NCI-H146 treated with DMSO at 0.1 percent for 48 hours (cell line): ENCODE results near the gene CLEC16A.

Source experiments
- DNase-seq: peaks from one replicate; lab custom pipeline; 2025; ENCODE audit not compliant: unreplicated experiment; lab: John Stamatoyannopoulos, UW

CLEC16A gene

GRCh38 chr16:11011326-11011725 is 67.0 kb downstream of the CLEC16A start:
- no peak for DNase-seq

DNA sequence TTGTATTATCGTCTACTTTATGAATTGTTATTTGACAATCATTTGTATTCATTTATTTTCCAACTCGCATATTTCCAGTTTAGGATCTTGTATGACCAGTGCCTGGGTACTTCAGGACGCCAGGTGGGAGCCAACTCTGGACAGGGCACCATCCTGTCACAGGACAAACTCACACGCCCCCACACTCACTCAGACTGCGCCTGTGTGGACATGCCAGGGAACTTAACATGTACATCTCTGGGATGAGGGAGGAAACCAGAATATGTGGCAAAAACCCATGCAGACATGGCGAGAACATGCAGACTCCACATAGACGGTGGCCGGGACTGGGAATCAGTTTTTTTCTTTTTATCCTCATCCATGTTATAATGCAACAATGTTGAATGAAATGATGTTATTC is 68.5 kb downstream of the CLEC16A start:
- no peak for DNase-seq

DNA sequence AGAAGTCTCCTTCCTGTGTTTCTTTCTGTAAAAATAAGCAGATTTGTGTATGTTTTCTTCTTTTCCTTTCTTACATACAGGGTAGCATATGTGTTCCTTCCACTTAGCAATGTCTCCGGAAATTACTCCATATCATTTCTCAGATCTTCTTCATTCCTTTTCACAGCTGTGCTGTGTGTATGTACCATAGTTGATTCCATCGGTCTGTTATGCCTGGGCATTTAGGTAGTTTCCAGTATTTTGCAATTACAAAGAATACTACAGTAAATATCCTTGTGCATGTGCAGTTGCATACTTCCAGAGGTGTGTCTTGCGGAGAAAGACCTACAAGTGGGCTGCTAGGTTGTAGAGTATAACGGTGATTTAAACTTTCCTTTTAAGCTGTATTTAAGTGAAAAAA is 69.8 kb downstream of the CLEC16A start:
- no peak for DNase-seq

DNA sequence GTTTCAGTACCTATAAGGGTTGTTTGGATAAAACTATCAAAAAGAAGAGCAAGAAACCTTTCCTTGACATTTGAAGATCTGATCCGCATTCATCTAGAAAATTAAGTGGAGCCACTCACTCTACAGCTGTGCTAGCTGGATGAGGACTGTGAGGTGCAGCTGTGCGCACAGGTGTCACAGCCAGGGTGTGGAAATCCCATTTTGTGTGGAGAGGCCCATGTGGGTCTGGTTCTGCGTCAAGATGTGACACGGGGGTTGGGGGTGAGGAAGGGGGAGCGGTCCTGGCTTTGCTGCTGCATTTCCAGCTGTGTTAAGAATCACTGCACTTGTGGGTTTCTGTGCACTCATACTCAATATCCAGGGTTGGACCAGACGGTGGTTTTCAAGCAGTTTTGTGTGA is 70.7 kb downstream of the CLEC16A start:
- DNase-seq, result no peak

DNA sequence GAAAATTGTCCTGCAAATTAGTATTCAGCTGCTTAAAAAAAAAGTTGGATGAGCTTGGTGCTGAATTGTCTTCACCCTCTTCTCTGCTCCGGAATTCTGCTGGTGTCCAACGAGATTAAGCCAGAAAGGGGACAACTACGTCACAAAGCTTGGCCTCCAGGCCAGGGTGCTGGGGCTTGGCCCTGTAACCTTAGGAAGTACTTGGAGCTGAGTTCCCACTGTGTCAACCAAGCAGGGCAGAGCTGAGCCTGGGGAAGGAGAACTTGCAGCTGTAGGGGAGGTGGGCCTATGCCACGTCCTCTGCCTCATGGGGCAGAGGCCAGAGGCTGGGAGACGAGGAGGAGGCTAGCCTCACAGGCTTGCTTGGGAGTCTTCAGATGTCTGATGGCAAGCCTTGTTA is 71.2 kb downstream of the CLEC16A start:
- no peak for DNase-seq

DNA sequence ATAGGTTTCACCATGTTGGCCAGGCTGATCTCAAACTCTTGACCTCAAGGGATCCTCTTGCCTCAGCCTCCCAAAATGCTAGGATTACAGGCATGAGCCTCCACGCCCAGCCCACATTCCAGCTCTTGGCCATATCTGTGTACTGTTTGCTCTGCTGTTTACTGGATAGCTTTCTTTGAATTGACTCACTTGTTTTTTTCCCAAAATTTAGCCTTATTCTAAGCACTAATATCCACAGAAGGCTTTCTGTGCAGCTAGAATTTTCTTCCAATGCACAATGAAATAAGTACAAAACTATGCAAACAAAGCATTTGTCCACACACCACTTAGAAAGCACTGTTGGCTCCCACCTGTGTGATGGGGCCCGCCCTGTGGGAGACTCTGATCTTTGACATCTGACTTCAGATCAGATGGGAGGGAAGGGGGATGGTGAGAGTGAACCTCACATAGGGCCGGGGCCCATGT is 72.2 kb downstream of the CLEC16A start:
- DNase-seq, result no peak

DNA sequence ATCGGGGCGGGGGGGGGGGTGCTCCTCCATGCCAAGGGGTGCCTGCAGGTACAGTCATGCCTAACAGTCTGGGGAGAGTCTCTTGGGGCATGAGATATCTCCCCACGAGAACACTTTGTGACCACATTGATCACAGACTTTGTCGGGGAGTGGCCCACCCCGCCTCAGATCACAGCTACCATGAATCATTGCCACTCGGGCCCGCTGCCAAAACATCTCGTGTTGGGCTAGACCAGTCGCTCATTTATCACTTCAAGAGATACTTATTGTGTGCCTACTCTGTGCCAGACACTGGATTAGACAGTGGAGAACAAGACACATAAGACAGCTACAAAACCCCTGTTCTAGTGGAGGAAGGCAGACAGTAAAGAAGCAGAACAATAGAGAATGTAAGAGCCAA is 72.6 kb downstream of the CLEC16A start:
- DNase-seq, result no peak

DNA sequence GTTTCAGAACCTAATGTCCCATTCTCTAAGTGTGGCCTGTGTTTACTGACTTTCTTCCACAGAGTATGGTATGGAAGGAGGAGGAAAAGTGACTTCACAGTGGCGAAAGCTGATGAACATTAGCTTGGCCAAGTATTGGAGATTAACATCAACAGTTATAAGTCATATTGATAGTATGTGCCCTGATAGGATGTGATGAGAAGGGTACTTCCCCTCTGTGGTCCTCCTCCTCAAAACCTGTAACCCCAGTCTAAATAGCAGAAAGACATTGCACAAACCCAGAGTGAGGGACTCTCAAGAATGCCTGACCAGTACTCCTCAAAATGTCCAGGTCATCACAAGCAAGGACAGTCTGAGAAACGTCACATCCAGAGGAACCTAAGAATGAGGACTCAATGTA is 73.1 kb downstream of the CLEC16A start:
- DNase-seq, result no peak

DNA sequence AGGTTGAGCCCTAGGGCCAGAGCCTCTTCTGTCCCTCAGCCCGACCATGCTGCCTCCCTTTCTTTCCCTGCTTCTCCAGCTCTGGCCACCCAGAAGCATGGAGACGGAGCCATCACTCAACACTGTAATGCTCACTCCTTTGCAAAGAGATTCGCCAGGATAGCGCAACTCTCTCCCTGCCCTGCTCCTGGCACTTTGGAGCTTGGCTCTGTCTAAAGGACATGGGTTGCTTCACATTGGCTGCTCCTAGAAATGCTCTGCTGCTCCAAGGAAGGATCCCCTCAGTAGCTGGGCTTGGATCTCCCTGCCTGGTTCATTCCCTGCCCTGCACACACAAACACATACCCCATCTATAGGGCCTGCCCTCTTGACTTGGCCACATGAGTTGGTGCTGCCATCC is 76.0 kb downstream of the CLEC16A start:
- DNase-seq, result no peak

- no peak for DNase-seq
These were observed 76.6 kb downstream of the CLEC16A start for GRCh38 chr16:11020792-11021551.

- no peak for DNase-seq
These were observed 77.6 kb downstream of the CLEC16A start for GRCh38 chr16:11022002-11022401.

DNA sequence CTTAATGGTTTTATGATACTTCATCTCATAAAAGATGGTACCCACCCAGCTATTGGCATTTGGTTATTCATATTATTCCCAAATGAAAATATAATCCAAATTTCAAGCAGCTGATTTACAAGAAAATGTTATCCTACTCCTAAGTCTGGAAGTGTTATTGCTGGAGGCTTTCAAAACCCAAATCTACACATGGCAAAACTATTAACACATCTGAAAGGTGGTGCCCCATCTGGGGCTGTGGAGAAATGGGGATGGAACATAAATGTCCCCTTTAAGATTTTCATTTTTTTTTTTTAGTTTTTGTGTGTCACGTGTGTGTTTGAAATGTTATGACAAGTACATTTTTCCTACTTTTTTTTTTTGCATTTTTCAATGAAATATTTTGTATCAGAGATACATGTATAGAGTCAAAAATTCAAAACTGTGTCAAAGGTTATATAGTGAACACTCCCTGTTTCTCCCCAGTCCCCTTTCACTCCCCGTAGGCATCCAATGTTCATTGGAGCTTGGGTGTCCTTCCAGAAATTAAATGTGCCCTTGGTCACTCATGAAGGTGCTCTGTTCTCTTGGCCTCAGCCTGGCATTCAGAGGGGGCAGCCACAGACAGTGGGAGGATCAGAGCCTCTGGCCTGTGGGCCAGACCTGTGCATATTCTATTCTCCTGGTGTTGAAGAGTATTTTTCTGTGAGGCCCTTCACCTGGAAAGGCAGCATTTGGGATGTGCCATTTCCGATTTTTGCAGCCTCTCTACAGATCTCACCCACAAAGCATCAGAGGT is 79.1 kb downstream of the CLEC16A start:
- DNase-seq, result no peak

DNA sequence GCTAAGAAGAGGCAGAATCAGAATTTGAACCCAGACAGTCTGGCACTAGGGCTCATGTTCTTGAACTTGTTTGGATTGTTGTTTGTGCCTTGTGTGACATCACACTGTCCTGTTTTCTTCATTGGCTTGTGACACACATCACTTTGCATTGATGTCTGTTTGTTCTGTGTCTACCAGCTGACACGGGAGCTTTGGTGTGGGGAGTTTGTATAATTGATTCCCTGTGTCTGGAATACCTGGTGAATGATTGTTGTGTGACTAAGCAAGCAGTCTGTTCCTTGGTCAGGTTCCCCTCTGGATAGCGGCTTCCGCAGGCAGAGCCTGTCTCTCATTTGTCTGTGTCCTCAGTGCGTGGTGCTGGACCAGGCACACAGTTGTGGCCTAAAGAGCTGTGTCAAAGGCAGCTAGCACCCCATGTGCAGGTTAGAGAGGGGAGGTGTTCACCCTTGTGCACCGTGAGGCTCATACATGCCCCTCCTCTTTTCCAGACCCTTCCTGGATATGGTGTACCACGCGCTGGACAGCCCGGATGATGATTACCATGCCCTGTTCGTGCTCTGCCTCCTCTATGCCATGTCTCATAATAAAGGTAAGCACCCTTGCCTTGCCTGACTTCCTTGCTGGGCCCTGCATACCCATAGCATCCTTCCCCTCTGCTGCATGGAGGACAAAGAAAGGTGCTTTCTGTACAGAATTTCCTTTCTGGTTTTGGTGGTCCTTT is 80.1 kb downstream of the CLEC16A start:
- DNase-seq, result no peak

GRCh38 chr16:11025120-11025531 is 80.8 kb downstream of the CLEC16A start:
- DNase-seq, result no peak

- no peak for DNase-seq
These were observed 85.6 kb downstream of the CLEC16A start for GRCh38 chr16:11029948-11030347.

DNA sequence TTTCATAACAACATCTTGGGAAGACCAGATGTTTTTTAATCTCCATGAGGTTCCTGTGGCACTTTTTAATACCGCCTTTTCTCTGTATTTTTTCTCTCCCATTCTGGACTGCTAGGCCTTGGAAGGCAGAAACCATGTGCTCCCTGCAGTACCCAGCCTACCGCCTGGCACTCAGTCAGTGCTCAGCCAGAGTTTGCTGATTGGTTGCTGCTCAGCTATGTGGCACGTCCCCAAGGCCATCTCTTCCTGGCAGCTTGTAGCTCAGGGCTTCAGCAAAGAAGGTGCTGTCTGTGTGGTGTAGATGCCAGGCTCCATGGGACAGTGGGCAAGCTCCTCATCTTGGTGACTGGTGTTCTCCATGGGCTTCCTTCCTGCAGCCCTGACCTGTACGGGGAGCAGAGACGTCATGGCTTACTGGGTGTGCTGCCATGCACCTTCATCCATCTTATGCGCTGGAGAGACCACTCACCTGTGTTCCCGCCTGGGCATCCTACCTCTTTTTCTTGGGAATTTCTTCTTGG is 86.7 kb downstream of the CLEC16A start:
- no peak for DNase-seq

DNA sequence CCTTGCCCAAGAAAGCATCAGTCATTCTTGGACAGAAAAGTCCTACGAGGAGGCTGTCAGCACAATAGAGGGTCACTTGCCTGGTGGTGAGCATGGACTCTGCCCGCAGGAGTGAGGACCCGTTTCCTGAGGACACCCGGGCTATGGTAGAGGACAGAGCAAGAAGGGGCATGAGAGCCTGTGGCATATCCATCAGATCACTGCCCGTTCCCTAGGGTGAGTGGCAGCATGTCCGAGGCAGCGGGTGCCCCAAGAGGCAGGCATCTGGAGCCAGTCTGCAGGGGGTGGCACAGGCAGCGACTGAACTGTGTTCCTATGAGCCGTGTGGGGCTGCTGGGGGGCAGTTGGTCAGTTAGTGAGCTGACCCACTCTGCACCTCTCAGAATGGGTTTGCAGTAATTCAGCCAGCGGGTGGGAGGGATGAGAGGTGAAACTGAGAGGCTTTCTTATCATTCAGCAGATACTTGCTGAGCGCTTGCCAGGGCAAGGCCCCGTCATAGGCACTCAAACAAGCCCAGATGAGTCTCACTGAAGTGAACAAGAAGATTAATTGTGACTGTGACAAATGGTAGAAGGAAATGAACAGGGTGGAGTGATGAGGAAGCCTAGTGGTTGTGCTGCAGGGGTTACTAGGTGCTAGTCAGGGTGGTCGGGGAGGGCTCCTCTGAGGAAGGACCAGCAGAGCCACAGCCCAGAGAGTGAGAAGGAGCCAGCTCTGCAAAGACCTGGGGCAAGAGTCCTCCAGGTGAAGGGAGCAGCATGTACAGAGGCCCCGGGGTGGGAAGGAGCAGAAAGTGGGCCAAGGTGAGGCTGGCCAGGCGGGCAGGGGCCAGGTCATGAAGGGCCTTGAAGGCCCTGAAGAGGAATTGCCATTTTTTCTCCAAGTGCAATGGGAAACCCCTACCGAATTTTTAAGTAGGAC is 87.9 kb downstream of the CLEC16A start:
- DNase-seq, result no peak

DNA sequence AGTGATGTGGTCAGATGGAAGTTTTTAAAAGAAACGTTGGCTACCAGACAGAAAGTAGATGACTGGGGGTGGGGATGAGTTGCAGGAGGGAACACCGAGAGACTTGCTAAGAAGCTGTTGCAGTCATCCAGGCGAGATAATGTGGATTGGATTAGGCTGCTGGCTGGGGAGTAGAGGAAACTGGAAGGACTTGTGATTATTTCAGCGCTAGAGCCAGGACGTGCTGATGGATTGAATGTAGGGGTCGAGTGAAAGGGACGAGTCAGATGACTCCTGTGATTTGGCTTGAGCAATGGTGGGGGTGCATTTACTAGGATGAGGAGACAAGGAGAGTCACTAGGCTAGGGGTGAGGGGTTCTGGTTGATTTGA is 88.5 kb downstream of the CLEC16A start:
- DNase-seq, result no peak

DNA sequence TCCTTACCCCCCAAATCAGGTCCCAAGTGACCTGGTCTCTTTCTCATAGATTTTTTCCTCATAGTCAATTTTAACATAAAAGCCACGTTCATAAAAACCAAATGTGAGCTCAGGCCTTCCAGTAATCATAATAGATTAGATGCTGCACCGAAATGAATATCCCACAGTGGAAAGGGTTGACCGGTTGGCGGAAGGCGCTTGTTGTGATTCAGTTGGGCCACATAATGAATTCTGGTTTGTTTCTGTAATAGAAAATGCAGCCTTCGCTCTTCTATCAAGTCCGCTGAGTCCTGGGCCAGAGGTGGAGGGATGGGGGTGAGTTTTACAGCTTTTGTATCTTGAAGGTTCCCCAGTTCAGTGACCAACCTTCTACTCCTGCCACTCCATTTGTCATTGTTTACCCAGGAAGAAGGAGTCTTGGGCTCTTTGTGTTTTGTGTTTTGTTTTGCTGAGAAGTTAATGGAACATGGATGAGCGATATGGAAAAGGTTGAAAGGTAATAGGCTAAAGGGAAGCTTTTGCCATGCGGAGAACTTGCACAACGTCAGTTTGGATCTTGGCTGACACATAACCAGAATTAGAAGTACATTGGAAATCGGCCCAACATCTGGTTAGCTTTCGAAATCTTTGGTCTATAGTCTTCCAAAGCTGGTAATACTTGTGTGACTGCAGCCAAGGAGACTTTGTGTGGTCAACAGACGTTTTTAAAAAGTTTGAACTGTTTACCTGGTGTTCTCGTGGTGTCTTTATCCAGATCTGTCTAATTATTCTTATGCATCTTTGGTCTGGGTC is 89.5 kb downstream of the CLEC16A start:
- no peak for DNase-seq

DNA sequence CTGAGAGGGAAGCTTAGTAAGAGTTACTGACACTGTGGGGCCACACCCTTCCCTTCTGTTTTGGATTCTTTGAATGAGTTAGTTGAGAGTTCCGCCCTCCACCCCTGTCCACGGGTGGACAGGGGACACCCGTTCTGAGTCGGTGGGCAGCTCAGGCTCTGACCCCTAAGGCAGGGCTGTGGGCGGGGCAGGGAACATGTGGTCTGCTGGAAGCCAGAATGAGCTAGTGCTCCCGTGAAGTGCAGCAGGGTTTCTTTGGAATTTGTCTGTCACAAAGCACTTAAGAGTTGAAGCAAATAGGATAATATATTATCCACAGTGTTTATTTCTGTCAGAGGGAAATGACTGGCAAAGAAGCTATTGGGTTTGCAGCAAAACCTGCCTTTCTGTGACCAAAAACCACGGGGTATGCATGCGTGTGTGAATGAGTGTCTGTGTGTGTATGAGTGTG is 90.1 kb downstream of the CLEC16A start:
- no peak for DNase-seq
